Caco-2 (cell line): ENCODE results near the gene AHDC1. TPM values are rescaled to one million over a fixed set of nuclear protein-coding genes. Genes with fewer than 3 reads are reported as not detected.
"Not testable (repeated sequence)": the region's sequence is repeated elsewhere in the genome, so short reads cannot be mapped to it uniquely, and the experiment has no call there.

Experiments
- BruUV-seq: library from RNA; stranded (reverse); fragments of 400-500 nt; replicated peaks from 2 replicates; lab custom pipeline; 2021; lab: Mats Ljungman, UMichigan
- CTCF ChIA-PET: fragments of 300-600 bp; sonication (Branson Sonifier 250); formaldehyde crosslinking; loops from one replicate; lab custom pipeline; 2022; ENCODE audit warnings: antibody characterized with exemption; lab: Charles Lee
- POLR2A ChIA-PET: fragments of 300-600 bp; sonication (Branson Sonifier 250); formaldehyde crosslinking; loops from one replicate; lab custom pipeline; 2022; ENCODE audit warnings: antibody characterized with exemption; lab: Charles Lee
- DNase-seq, 2 experiments: peaks; one replicate each; pipeline versions ENCODE4 v3.0.0 to v3.0.0-alpha.2; 2020 to 2022
- H3K27me3 ChIP-seq: replicated peaks from 2 replicates; pipeline ENCODE4 v1.6.0; 2011; ENCODE audit warnings: low read length; ENCODE audit not compliant: control insufficient read depth, insufficient read depth
- H3K36me3 ChIP-seq: 2 replicates; pipeline ENCODE4 v1.5.1; 2011; ENCODE audit warnings: low read length; ENCODE audit not compliant: control insufficient read depth, insufficient read depth
- H3K4me1 ChIP-seq: fragments of 250-450 bp; sonication (Bioruptor Pico); 2 replicates; pipeline ENCODE4 v1.5.1; 2020; ENCODE audit warnings: mild to moderate bottlenecking
- H3K4me3 ChIP-seq: 2 replicates; pipeline ENCODE4 v1.5.1; 2011; ENCODE audit warnings: low read depth, mild to moderate bottlenecking, control low read depth, low read length
- H3K9me3 ChIP-seq: fragments of 250-450 bp; sonication (Bioruptor Pico); 2 replicates; pipeline ENCODE4 v1.5.1; 2020; ENCODE audit warnings: mild to moderate bottlenecking, moderate library complexity
- H3K27ac Mint-ChIP-seq: one replicate; pipeline ENCODE4 v1.8.0; 2022; ENCODE audit warnings: mixed read lengths; ENCODE audit not compliant: unreplicated experiment
- H3K27me3 Mint-ChIP-seq: one replicate; pipeline ENCODE4 v1.8.0; 2022; ENCODE audit warnings: mixed read lengths; ENCODE audit not compliant: insufficient read depth, unreplicated experiment
- H3K36me3 Mint-ChIP-seq: one replicate; pipeline ENCODE4 v1.8.0; 2022; ENCODE audit warnings: mild to moderate bottlenecking, mixed read lengths; ENCODE audit not compliant: insufficient read depth, unreplicated experiment
- H3K4me1 Mint-ChIP-seq: one replicate; pipeline ENCODE4 v1.8.0; 2022; ENCODE audit warnings: low read depth, mixed read lengths; ENCODE audit not compliant: unreplicated experiment
- H3K4me3 Mint-ChIP-seq: one replicate; pipeline ENCODE4 v1.8.0; 2022; ENCODE audit warnings: mild to moderate bottlenecking, moderate library complexity, mixed read lengths; ENCODE audit not compliant: unreplicated experiment
- H3K9me3 Mint-ChIP-seq: one replicate; pipeline ENCODE4 v1.8.0; 2022; ENCODE audit warnings: mixed read lengths; ENCODE audit not compliant: unreplicated experiment
- CTCF ChIP-seq, 2 experiments: fragments of 200-600 bp in 1 of 2; IDR thresholded peaks; 1 replicate in 1 of 2; 2 replicates in 1 of 2; pipeline versions ENCODE4 v1.5.1 to v1.8.0; 2011 to 2022; ENCODE audit warnings: antibody characterized with exemption in 1 of 2, control low read depth in 1 of 2, inconsistent platforms in 1 of 2, low read depth in 1 of 2, low read length in 1 of 2, mild to moderate bottlenecking in 1 of 2, moderate library complexity in 1 of 2; ENCODE audit not compliant: insufficient read depth in 1 of 2, severe bottlenecking in 1 of 2, unreplicated experiment in 1 of 2
- intact Hi-C: fragments of 100-400 bp; cut with micrococcal nuclease; formaldehyde crosslinking; loops from one replicate; pipeline ENCODE4 v1.10.0; 2022; ENCODE audit not compliant: unreplicated experiment
- total RNA-seq: library from RNA; stranded (reverse); gene quantifications from 2 replicates; pipeline ENCODE4 v1.2.3, GENCODE V29; 2022

The AHDC1 gene
- total RNA-seq, 1 experiment from 2014 or later = 17.0 TPM

GRCh38 chr1:27628712-27629111, 24.8 kb upstream of the AHDC1 start:
- H3K27me3 Mint-ChIP-seq = no peaks in the 10 kb centered on the region
- no peaks in the 10 kb centered on the region for H3K4me1 Mint-ChIP-seq
- H3K9me3 ChIP-seq = no peaks in the 10 kb centered on the region
- H3K27me3 ChIP-seq = no peaks in the 10 kb centered on the region
- H3K4me3 Mint-ChIP-seq = no peak overlapping the region
- H3K4me1 ChIP-seq = no peaks in the 10 kb centered on the region
- no peaks in the 10 kb centered on the region for H3K36me3 ChIP-seq
- intact Hi-C loops = no loop called here
- H3K27ac Mint-ChIP-seq = no peak overlapping the region
- POLR2A ChIA-PET = no interaction called here
- no TSS peak for BruUV-seq
- H3K9me3 Mint-ChIP-seq = no peaks in the 10 kb centered on the region
- H3K4me3 ChIP-seq = no peak overlapping the region
- no peaks in the 10 kb centered on the region for H3K36me3 Mint-ChIP-seq
- no peak for DNase-seq
- CTCF ChIA-PET = interaction anchor here (0.6 to 0.9 kb wide), 2 partner anchors 41 to 72 kb away, joined by 3 read pairs; no protein-coding TSS in a partner anchor
- TF ChIP-seq CTCF (IDR thresholded peaks at IDR 0.05; ENCODE audit: insufficient read depth in 1 of 2, low read depth in 1 of 2, low read length in 1 of 2, severe bottlenecking in 1 of 2, unreplicated experiment in 1 of 2) = no peak

- H3K27me3 ChIP-seq, intact Hi-C loops, DNase-seq, H3K9me3 Mint-ChIP-seq, H3K36me3 Mint-ChIP-seq, H3K27me3 Mint-ChIP-seq, H3K9me3 ChIP-seq, H3K4me3 ChIP-seq, POLR2A ChIA-PET, H3K4me3 Mint-ChIP-seq, H3K4me1 ChIP-seq, H3K36me3 ChIP-seq, H3K4me1 Mint-ChIP-seq, H3K27ac Mint-ChIP-seq, BruUV-seq: not testable (repeated sequence)
- CTCF ChIA-PET = interaction anchor here (1.0 kb wide), 1 partner anchor 14 kb away, joined by 4 read pairs; no protein-coding TSS in a partner anchor
Measured at GRCh38 chr1:27627733-27628132, 23.8 kb upstream of the AHDC1 start.

- Histone ChIP-seq H3K4me3 (no peak overlapping the region), H3K27me3 (no peaks in the 10 kb centered on the region), H3K36me3 (no peaks in the 10 kb centered on the region), H3K4me1 (no peaks in the 10 kb centered on the region), H3K9me3 (no peaks in the 10 kb centered on the region)
- TF ChIP-seq CTCF (IDR thresholded peaks at IDR 0.05; ENCODE audit: insufficient read depth in 1 of 2, low read depth in 1 of 2, low read length in 1 of 2, severe bottlenecking in 1 of 2, unreplicated experiment in 1 of 2) = no peak
- H3K9me3 Mint-ChIP-seq = no peaks in the 10 kb centered on the region
- peaks cover 2% of the 10 kb centered on the region for H3K27me3 Mint-ChIP-seq
- CTCF ChIA-PET = no interaction called here
- BruUV-seq = no TSS peak
- no peak overlapping the region for H3K27ac Mint-ChIP-seq
- no peaks in the 10 kb centered on the region for H3K4me1 Mint-ChIP-seq
- no peak overlapping the region for H3K4me3 Mint-ChIP-seq
- DNase-seq = no peak
- intact Hi-C loops = no loop called here
- POLR2A ChIA-PET = no interaction called here
- H3K36me3 Mint-ChIP-seq = no peaks in the 10 kb centered on the region
Measured at GRCh38 chr1:27627061-27627460, 23.1 kb upstream of the AHDC1 start.
